Subcutaneous adipose tissue (tissue), 4 donors: ENCODE results near the gene PLPP3. TPM values are rescaled to one million over a fixed set of nuclear protein-coding genes. Genes with fewer than 3 reads are reported as not detected.

ENCODE experiments used
- CTCF ChIP-seq: fragments of 450-650 bp; IDR thresholded peaks from one replicate; pipeline ENCODE4 v1.5.1; 2016; ENCODE audit warnings: low read depth, mild to moderate bottlenecking, control low read depth, antibody characterized with exemption, moderate library complexity
- total RNA-seq, 4 donors: library from RNA; depleted of rRNA; stranded (reverse); fragments of >200 nt; gene quantifications; one replicate each; pipeline ENCODE4 v1.1.0, GENCODE V29; 2016

Gene PLPP3
- total RNA-seq, 4 donors from 2014 or later = 149 to 309 (median 238) TPM

- no peak for TF ChIP-seq CTCF
These were observed 125.8 kb downstream of the PLPP3 start for GRCh38 chr1:56453417-56454078.

GRCh38 chr1:56453016-56453415 is 126.3 kb downstream of the PLPP3 start:
- TF ChIP-seq CTCF = no peak

GRCh38 chr1:56452027-56453011 is 127.0 kb downstream of the PLPP3 start:
- TF ChIP-seq CTCF = no peak

- TF ChIP-seq CTCF = no peak
These were observed 127.9 kb downstream of the PLPP3 start for GRCh38 chr1:56451491-56451890.

GRCh38 chr1:56450004-56450666 is 129.2 kb downstream of the PLPP3 start:
- no peak for TF ChIP-seq CTCF

- TF ChIP-seq CTCF = no peak
These were observed 130.6 kb downstream of the PLPP3 start for GRCh38 chr1:56448529-56449300.
